Loucy (cell line): ENCODE results near the gene RBFOX2.

Experiments
- CTCF ChIP-seq: fragments of 200-600 bp; sonication (generic); conservative IDR thresholded peaks from 2 replicates; pipeline ENCODE4 v1.5.1; 2014; ENCODE audit warnings: mild to moderate bottlenecking, antibody characterized with exemption, low read length
- EZH2phosphoT487 ChIP-seq: fragments of 200-600 bp; IDR thresholded peaks from 2 replicates; pipeline ENCODE4 v1.6.1; 2018; ENCODE audit warnings: antibody characterized with exemption, mild to moderate bottlenecking, moderate library complexity, borderline replicate concordance

- TF ChIP-seq CTCF (no peak), EZH2phosphoT487 (no peak)
These were observed 62.1 kb downstream of the RBFOX2 start for GRCh38 chr22:35966314-35967045.
